Chondrocyte (in vitro differentiated cells): ENCODE results near the gene CPSF2. TPM values are rescaled to one million over a fixed set of nuclear protein-coding genes. Genes with fewer than 3 reads are reported as not detected.

Experiments
- DNase-seq: peaks from one replicate; pipeline ENCODE4 v3.0.0; 2021; ENCODE audit warnings: mixed read lengths, low spot score
- H3K27ac Mint-ChIP-seq: one replicate; pipeline ENCODE4 v1.8.0; 2021; ENCODE audit warnings: mild to moderate bottlenecking, moderate library complexity, mixed read lengths; ENCODE audit not compliant: unreplicated experiment
- H3K27me3 Mint-ChIP-seq: 2 replicates; pipeline ENCODE4 v1.8.0; 2021; ENCODE audit warnings: low read depth, mixed read lengths
- H3K36me3 Mint-ChIP-seq: 2 replicates; pipeline ENCODE4 v1.8.0; 2021; ENCODE audit warnings: low read depth, mixed read lengths
- H3K4me1 Mint-ChIP-seq: 2 replicates; pipeline ENCODE4 v1.8.0; 2021; ENCODE audit warnings: low read depth, mild to moderate bottlenecking, mixed read lengths
- H3K4me3 Mint-ChIP-seq: one replicate; pipeline ENCODE4 v1.8.0; 2021; ENCODE audit warnings: mild to moderate bottlenecking, moderate library complexity, mixed read lengths; ENCODE audit not compliant: unreplicated experiment
- H3K9me3 Mint-ChIP-seq: 2 replicates; pipeline ENCODE4 v1.8.0; 2021; ENCODE audit warnings: low read depth, mixed read lengths
- total RNA-seq: library from RNA; stranded (reverse); gene quantifications from 3 replicates; pipeline ENCODE4 v1.2.1, GENCODE V29; 2021
- TF ChIP-seq, protein P1 (sequence below): fragments of 200-600 bp; sonication (generic); IDR thresholded peaks from 2 replicates; pipeline ENCODE4 v1.5.0; 2021; ENCODE audit warnings: antibody characterized with exemption, mild to moderate bottlenecking, moderate library complexity

The CPSF2 gene
- total RNA-seq, 1 donor from 2014 or later: 65.0 TPM

DNA sequence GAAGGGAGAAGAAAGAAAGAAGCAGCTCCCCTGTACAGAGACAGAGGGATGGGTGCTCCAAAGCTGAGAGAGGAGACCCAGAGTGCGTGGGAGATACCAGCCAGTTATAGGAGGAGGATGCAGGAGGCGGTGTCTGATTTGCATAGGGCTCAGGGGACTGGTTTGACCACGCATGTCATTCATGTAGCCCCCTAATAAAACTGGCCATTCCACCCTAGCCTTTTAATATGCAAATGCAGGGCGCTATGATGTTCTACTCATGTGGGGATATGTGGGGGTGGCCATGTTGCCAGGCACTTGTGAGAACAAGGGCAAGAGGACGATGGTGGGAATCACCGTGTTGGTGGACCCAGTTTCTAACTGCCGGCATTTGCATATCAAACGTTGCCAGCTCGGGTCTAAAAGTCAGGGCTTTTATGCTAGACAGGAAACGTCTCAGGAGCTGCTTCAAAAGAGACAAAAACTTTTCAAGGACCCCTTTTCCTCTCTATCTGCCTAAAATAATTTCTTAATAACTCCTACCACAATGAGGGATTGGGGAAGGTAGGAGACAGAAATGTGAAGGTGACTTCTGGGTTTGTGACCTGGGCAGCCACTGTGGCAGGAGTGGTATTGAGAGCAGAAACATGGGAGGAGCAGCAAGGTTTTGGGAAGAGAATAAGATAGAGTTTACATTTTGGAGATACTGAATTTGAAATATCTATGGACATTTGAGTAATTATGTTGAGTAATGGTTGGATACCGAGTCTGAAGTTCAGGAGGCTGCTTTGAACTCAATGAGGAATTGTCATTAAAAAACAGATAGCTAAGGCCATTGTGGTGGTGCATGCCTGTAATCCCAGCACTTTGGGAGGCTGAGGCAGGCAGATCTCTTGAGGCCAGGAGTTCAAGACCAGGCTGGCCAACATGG lies 13.2 kb upstream of the CPSF2 start:
- Mint-ChIP-seq H3K4me3 (no peak overlapping the region), H3K9me3 (no peaks in the 10 kb centered on the region), H3K27ac (no peak overlapping the region)

DNA sequence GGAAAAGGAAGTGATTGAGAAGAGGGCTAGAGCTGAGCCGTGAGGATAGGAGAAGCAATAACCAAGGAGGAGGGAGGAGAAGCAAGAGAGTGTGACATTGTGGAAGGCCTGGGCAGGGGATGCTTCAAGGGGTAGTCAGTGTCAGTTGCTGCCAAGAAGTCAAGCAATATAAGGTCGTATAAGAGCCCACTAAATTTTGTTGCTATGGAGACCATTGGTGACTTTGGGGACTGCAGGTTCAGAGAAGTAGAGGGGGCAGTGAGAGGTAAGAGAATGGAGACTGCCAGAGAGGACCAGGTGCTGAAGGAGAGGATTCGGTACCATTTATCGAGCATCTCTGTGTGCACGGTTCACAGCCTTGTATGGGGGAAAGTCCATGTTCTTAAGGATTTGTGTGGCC lies 12.3 kb upstream of the CPSF2 start:
- Mint-ChIP-seq H3K4me1 (peaks cover 25% of the 10 kb centered on the region), H3K4me3 (no peak overlapping the region), H3K27me3 (no peaks in the 10 kb centered on the region), H3K36me3 (no peaks in the 10 kb centered on the region), H3K27ac (no peak overlapping the region), H3K9me3 (no peaks in the 10 kb centered on the region)
- DNase-seq: no peak
- TF ChIP-seq, protein P1, sequence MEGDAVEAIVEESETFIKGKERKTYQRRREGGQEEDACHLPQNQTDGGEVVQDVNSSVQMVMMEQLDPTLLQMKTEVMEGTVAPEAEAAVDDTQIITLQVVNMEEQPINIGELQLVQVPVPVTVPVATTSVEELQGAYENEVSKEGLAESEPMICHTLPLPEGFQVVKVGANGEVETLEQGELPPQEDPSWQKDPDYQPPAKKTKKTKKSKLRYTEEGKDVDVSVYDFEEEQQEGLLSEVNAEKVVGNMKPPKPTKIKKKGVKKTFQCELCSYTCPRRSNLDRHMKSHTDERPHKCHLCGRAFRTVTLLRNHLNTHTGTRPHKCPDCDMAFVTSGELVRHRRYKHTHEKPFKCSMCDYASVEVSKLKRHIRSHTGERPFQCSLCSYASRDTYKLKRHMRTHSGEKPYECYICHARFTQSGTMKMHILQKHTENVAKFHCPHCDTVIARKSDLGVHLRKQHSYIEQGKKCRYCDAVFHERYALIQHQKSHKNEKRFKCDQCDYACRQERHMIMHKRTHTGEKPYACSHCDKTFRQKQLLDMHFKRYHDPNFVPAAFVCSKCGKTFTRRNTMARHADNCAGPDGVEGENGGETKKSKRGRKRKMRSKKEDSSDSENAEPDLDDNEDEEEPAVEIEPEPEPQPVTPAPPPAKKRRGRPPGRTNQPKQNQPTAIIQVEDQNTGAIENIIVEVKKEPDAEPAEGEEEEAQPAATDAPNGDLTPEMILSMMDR: no peak

More for the DNA sequence above, 13.2 kb upstream of the CPSF2 start:
- Mint-ChIP-seq H3K36me3 (no peaks in the 10 kb centered on the region), H3K27me3 (no peaks in the 10 kb centered on the region), H3K4me1 (peaks cover 21% of the 10 kb centered on the region)
- no peak for DNase-seq
- TF ChIP-seq, protein P1: no peak

DNA sequence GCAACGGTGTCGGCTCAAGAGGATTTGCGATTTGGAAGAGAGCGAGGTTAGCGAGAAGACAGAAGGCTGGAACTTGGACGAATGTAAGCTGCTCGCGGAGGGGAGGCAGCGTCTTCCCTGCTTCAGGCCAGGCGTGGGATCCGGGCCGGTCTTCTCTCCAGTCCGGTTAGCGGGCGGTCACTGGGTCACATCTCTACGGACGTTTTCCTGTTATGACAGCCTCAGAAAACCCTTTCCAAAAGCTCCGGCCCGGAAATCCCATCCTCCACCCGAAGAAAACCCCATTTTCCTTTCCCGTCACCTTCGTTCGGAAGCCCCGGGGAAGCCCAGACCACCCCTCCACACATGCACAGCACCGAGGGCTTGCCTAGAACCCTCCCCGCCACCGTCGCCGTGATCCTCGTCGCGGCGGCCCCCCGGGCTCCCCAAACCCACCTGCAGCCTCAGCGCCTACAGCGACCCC lies 531 bp upstream of the CPSF2 start:
- Mint-ChIP-seq H3K27ac (peak overlapping the region; percentile 100), H3K4me3 (peak overlapping the region; percentile 100), H3K9me3 (no peaks in the 10 kb centered on the region), H3K36me3 (peaks cover 4% of the 10 kb centered on the region), H3K4me1 (peaks cover 28% of the 10 kb centered on the region), H3K27me3 (no peaks in the 10 kb centered on the region)
- DNase-seq: no peak
- TF ChIP-seq, protein P1: peak; percentile 1

DNA sequence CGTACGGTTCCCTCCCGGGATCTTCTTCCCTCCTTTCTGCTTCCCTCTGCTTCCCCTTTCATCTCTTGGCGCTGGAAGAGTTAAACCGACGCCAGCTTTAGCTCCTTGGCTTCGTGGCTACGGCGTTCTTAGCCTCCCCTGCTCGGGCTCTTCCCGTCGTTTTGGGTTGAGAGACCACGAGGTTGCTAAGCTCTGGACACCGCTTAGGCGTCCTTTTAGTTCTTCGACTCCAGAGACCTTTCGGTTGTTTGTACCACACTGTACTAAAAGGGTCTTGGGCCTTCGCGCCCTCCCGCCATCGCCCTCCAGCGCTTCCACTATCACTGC lies 545 bp downstream of the CPSF2 start:
- H3K4me1 Mint-ChIP-seq: peaks cover 29% of the 10 kb centered on the region
- H3K27ac Mint-ChIP-seq: peak overlapping the region; percentile 100
- H3K27me3 Mint-ChIP-seq: no peaks in the 10 kb centered on the region
- H3K4me3 Mint-ChIP-seq: peak overlapping the region; percentile 100
- peaks cover 1% of the 10 kb centered on the region for H3K36me3 Mint-ChIP-seq
- no peak for DNase-seq
- no peaks in the 10 kb centered on the region for H3K9me3 Mint-ChIP-seq
- TF ChIP-seq, protein P1: peak; percentile 6

DNA sequence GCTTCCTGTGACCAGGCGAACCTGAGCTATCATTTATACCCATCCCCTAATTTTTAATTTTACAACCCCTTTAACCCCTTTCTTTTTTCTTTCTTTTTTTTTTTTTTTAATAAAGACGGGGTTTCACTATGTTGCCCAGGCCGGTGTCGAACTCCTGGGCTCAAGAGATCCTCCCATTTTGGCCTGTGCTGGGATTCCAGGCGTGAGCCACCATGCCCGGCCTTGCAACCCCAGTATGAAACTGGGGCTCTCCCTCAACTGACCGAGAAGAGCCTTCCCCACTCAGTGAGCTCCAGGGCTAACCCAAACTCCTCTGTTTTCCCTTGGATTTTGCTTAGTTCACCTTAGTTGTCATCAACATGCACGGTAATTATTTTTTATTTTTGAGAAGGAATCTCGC lies 992 bp downstream of the CPSF2 start:
- Mint-ChIP-seq H3K4me1 (peaks cover 34% of the 10 kb centered on the region), H3K4me3 (peak overlapping the region; percentile 100), H3K9me3 (no peaks in the 10 kb centered on the region), H3K27me3 (no peaks in the 10 kb centered on the region), H3K27ac (peak overlapping the region; percentile 100), H3K36me3 (peaks cover 4% of the 10 kb centered on the region)
- TF ChIP-seq, protein P1: no peak
- DNase-seq: no peak
